GM13976 (cell line): ENCODE measurements around the gene LIG3.
"Not testable (repeated sequence)": the region's sequence is repeated elsewhere in the genome, so short reads cannot be mapped to it uniquely, and the experiment has no call there.

Source experiments
- DNase-seq: peaks from one replicate; pipeline ENCODE4 v3.0.0; 2012; ENCODE audit warnings: low spot score
- in situ Hi-C: fragments of 300-500 bp; cut with MboI; formaldehyde crosslinking; loops from one replicate; pipeline ENCODE4 v1.12.0; 2022; ENCODE audit warnings: low sequenced_read_pairs, mixed read lengths, inconsistent platforms; ENCODE audit not compliant: unreplicated experiment
- TF ChIP-seq, protein P1 (sequence below): IDR thresholded peaks from 2 replicates; pipeline ENCODE4 v1.5.1; 2012; ENCODE audit warnings: borderline replicate concordance, mild to moderate bottlenecking; ENCODE audit not compliant: insufficient read depth; ENCODE audit errors: extremely low read depth, missing control alignments, control extremely low read depth

The LIG3 gene

DNA sequence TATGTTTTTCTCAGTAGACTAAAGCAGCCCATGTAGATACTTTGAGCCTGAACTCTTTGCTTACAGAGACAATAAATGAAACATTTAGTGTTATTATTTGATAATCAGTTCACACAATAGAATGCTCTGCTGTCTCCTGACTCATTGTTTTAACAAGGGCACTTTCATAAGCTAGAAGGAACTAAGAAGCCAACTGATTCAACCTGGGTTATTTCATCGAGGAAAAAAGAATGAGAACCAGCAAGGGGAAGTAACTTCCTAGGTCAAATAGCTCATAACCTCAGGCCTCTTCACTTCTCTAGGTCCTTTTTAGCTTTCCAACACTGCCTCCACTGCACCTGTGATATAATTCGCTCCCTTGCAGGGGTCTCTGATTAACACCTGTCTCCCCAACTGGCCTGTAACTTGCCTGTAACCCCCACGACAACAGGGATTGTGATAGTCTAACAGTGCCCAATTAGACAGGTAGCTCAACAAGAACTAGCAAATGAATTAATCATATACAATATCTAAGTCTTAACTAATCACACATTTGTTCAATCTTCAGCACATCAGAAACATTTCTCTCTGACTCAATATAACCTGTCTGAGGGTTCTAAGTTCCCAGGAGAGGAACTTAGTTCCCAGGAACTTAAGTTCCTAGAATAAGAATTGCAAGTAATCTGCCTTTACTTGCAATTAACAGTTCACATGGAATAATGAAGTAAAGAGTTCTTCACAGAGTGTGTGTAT is 48.4 kb downstream of the LIG3 start:
- TF ChIP-seq, protein P1, sequence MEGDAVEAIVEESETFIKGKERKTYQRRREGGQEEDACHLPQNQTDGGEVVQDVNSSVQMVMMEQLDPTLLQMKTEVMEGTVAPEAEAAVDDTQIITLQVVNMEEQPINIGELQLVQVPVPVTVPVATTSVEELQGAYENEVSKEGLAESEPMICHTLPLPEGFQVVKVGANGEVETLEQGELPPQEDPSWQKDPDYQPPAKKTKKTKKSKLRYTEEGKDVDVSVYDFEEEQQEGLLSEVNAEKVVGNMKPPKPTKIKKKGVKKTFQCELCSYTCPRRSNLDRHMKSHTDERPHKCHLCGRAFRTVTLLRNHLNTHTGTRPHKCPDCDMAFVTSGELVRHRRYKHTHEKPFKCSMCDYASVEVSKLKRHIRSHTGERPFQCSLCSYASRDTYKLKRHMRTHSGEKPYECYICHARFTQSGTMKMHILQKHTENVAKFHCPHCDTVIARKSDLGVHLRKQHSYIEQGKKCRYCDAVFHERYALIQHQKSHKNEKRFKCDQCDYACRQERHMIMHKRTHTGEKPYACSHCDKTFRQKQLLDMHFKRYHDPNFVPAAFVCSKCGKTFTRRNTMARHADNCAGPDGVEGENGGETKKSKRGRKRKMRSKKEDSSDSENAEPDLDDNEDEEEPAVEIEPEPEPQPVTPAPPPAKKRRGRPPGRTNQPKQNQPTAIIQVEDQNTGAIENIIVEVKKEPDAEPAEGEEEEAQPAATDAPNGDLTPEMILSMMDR, result no peak
- no peak for DNase-seq
- in situ Hi-C loops, result no loop called here

DNA sequence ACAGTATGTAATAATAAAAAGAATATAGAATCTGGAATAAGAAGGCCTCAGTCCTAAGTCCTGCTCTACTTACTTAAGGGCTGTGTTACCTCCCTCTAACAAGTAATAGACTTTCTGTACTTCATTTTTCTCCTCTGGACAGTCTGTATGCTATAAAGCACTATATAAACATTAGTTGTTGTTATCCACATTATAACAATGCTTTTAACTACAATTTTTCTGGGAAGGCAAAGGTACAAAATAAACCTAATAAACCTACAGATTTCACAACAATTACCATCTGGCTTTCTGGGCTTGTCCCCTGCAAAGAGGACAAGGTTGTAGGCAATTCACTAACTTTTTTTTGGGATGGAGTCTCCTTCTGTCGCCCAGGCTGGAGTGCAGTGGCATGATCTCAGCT is 50.5 kb downstream of the LIG3 start:
- in situ Hi-C loops, result no loop called here
- TF ChIP-seq, protein P1, result no peak
- no peak for DNase-seq

DNA sequence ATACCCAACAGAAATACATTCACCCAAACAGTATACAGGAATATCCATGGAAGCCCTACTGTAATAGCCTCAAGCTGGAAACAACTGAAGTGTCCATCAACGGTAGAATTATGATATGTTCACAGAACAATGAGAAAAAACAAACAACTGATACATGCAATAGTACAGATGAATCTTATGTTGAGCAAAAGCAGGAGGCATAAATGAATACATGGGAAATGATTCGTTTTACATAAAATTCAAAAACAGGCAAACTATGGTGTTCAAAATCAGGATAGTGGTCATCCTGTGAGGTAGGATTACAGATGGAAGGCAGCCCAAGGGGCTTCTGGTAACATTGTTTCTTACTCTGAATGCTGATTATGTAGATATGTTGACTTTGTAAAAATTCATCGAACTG is 58.1 kb downstream of the LIG3 start:
- in situ Hi-C loops, result no loop called here
- TF ChIP-seq, protein P1, result no peak
- DNase-seq, result no peak

- TF ChIP-seq, protein P1, result no peak
- DNase-seq, result no peak
- in situ Hi-C loops, result no loop called here
These were observed 61.1 kb downstream of the LIG3 start for GRCh38 chr17:35041390-35041789.

- no peak for DNase-seq
- TF ChIP-seq, protein P1, result no peak
- in situ Hi-C loops, result no loop called here
These were observed 63.9 kb downstream of the LIG3 start for GRCh38 chr17:35044181-35044580.

- in situ Hi-C loops, DNase-seq: not testable (repeated sequence)
These were observed 65.2 kb downstream of the LIG3 start for GRCh38 chr17:35045458-35045979.

GRCh38 chr17:35046245-35046644 is 65.9 kb downstream of the LIG3 start:
- TF ChIP-seq, protein P1, result no peak
- DNase-seq, result no peak
- in situ Hi-C loops, result no loop called here
